ENCODE results near the gene KIF4A. TPM values are rescaled to one million over a fixed set of nuclear protein-coding genes. Genes with fewer than 3 reads are reported as not detected.

Gene KIF4A
- total RNA-seq, 4 donors from 2014 or later: 2.5 to 11.0 (median 4.4) TPM

GRCh38 chrX:70444946-70445656 lies 155.2 kb downstream of the KIF4A start:
- no peaks in the 10 kb centered on the region for H3K36me3 ChIP-seq
- no CpG with 5 or more reads among the region's 61 CpGs for WGBS, 2 donors
- H3K4me1 ChIP-seq: peaks cover 0 to 11% (median 5%) of the 10 kb centered on the region in 3 donors
- DNase-seq: no peak
- intact Hi-C loops (cut with DNase I): no loop called here
- TF ChIP-seq POLR2A (IDR thresholded peaks at IDR 0.05) (no peak), CTCF (IDR thresholded peaks at IDR 0.05) (no peak)
- H3K4me3 ChIP-seq: peak overlapping the region in 3 of 4 donors; percentile 1 to 56 (median 28)
- H3K27ac ChIP-seq: no peak overlapping the region
- H3K27me3 ChIP-seq: peaks cover 0 to 57% (median 0%) of the 10 kb centered on the region in 4 donors
- no peaks in the 10 kb centered on the region for H3K9me3 ChIP-seq

GRCh38 chrX:70445951-70446350 lies 156.0 kb downstream of the KIF4A start:
- Histone ChIP-seq H3K27ac (no peak overlapping the region), H3K36me3 (no peaks in the 10 kb centered on the region), H3K4me3 (no peak overlapping the region), H3K4me1 (peaks cover 0 to 11% (median 5%) of the 10 kb centered on the region in 3 donors), H3K9me3 (no peaks in the 10 kb centered on the region), H3K27me3 (peaks cover 0 to 55% (median 0%) of the 10 kb centered on the region in 4 donors)
- intact Hi-C loops (cut with DNase I): no loop called here
- no peak for TF ChIP-seq CTCF (IDR thresholded peaks at IDR 0.05)
- TF ChIP-seq POLR2A (IDR thresholded peaks at IDR 0.05): no peak
- no peak for DNase-seq
- WGBS, 2 donors: 64 to 68% methylated on average over 4 to 5 of the region's 9 CpGs

- intact Hi-C loops (cut with DNase I): no loop called here
- Histone ChIP-seq H3K4me3 (no peak overlapping the region), H3K9me3 (no peaks in the 10 kb centered on the region), H3K4me1 (peaks cover 0 to 13% (median 5%) of the 10 kb centered on the region in 3 donors), H3K36me3 (no peaks in the 10 kb centered on the region), H3K27me3 (peaks cover 0 to 48% (median 0%) of the 10 kb centered on the region in 4 donors), H3K27ac (no peak overlapping the region)
- WGBS, 2 donors: 71 to 81% methylated on average over 6 to 7 of the region's 16 CpGs
- no peak for DNase-seq
- TF ChIP-seq CTCF (IDR thresholded peaks at IDR 0.05) (no peak), POLR2A (IDR thresholded peaks at IDR 0.05) (no peak)
Observed at GRCh38 chrX:70446380-70447350, 156.8 kb downstream of the KIF4A start.

GRCh38 chrX:70449457-70449966 lies 159.6 kb downstream of the KIF4A start:
- WGBS, 2 donors: 92 to 99% methylated on average over 5 to 10 of the region's 14 CpGs
- intact Hi-C loops (cut with DNase I): no loop called here
- Histone ChIP-seq H3K4me3 (no peak overlapping the region), H3K4me1 (peaks cover 3 to 35% (median 5%) of the 10 kb centered on the region in 3 donors), H3K9me3 (no peaks in the 10 kb centered on the region), H3K27me3 (peaks cover 0 to 22% (median 0%) of the 10 kb centered on the region in 4 donors), H3K36me3 (no peaks in the 10 kb centered on the region), H3K27ac (no peak overlapping the region)
- DNase-seq: no peak
- no peak for TF ChIP-seq CTCF (IDR thresholded peaks at IDR 0.05)
- no peak for TF ChIP-seq POLR2A (IDR thresholded peaks at IDR 0.05)
